GM10266 (cell line): ENCODE data around the gene TSSC4.

Source experiments
- DNase-seq: peaks from one replicate; pipeline ENCODE4 v3.0.0; 2012; ENCODE audit errors: extremely low spot score
- TF ChIP-seq, protein P1 (sequence below): IDR thresholded peaks from 2 replicates; pipeline ENCODE4 v1.5.1; 2012; ENCODE audit warnings: mild to moderate bottlenecking, low read depth; ENCODE audit not compliant: control insufficient read depth, insufficient read depth; ENCODE audit errors: missing control alignments

The TSSC4 gene

DNA sequence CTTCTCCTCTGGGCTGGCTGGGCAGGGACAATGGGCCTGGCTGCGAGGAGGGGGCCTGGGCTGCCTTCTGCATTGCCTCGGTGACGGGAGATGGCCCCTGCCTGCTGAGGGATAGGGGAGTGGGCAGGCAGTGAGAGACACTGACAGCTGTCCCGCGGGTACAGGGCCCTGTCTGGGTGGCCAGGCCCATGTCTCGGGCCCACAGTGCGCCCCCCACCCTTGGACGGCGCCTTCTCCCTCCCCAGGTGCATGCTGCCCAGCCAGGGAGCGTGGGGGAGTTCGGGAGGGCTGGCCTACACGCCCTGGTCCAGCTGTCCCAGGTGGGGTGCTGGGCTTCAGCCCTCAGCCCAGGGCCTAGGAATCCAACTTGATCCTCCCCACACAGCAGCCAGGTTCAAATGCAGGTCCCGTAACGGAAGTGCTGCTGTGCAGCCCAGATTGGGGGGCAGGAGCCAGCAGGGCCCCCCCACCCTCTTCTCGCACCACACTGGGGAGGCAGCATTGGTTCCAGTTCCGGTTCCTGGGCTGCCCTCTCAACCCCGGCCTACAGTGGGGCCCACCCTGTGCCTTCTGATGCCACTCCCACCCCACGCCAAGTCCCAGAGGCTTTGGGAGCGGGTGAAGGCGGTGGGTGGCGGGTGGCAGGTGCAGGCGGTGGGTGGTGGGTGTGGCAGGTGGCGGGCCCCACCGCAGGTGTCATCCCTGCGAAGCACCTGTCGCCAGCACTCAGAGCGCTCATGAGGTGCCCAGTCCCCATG, 7.3 kb upstream of the TSSC4 start:
- no peak for DNase-seq
- TF ChIP-seq, protein P1, sequence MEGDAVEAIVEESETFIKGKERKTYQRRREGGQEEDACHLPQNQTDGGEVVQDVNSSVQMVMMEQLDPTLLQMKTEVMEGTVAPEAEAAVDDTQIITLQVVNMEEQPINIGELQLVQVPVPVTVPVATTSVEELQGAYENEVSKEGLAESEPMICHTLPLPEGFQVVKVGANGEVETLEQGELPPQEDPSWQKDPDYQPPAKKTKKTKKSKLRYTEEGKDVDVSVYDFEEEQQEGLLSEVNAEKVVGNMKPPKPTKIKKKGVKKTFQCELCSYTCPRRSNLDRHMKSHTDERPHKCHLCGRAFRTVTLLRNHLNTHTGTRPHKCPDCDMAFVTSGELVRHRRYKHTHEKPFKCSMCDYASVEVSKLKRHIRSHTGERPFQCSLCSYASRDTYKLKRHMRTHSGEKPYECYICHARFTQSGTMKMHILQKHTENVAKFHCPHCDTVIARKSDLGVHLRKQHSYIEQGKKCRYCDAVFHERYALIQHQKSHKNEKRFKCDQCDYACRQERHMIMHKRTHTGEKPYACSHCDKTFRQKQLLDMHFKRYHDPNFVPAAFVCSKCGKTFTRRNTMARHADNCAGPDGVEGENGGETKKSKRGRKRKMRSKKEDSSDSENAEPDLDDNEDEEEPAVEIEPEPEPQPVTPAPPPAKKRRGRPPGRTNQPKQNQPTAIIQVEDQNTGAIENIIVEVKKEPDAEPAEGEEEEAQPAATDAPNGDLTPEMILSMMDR, result no peak

- TF ChIP-seq, protein P1, result no peak
- no peak for DNase-seq
Measured at GRCh38 chr11:2393941-2394817, 6.4 kb upstream of the TSSC4 start.

DNA sequence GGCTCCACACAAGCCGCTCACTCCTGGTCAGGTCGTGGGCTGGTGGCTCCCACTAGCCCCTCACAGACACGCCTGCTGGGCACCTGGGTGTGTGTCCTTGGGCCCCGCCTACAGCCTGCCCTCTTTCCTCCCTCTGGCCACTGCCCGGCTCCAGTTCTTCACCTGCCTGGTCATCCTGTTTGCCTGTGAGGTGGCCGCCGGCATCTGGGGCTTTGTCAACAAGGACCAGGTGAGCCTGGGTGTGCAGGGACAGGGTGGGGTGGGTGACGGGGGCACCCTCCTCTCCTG, 5.8 kb upstream of the TSSC4 start:
- DNase-seq, result no peak
- TF ChIP-seq, protein P1, result no peak

GRCh38 chr11:2395211-2395730, 5.3 kb upstream of the TSSC4 start:
- TF ChIP-seq, protein P1, result no peak
- no peak for DNase-seq

DNA sequence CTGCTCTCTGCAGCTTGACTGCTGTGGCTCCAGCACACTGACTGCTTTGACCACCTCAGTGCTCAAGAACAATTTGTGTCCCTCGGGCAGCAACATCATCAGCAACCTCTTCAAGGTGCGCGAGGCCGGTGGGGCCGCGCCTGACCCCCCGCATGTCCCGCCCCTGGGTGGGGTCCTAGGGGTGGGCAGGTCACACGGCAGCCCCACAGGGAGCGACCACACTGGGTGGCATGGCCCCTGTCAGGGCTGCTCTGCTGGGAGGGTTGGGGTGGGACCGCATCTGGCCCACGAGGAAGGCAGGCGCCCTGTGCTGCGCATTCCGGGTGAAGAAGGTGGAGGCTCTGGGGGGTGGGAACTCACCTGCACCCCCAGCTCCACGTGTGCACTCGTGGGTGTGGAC, 4.7 kb upstream of the TSSC4 start:
- DNase-seq, result no peak
- TF ChIP-seq, protein P1, result no peak

- DNase-seq, result no peak
- TF ChIP-seq, protein P1, result no peak
Measured at GRCh38 chr11:2396471-2396870, 4.1 kb upstream of the TSSC4 start.

- TF ChIP-seq, protein P1, result no peak
- no peak for DNase-seq
Measured at GRCh38 chr11:2397005-2397404, 3.5 kb upstream of the TSSC4 start.
